HEK293 (cell line): ENCODE results near the gene SFXN1.

Experiments
- ZBTB7A ChIP-seq: fragments of 450-650 bp; formaldehyde crosslinking; IDR thresholded peaks from 2 replicates; pipeline ENCODE4 v1.5.1; 2016; ENCODE audit warnings: low read depth, missing biosample characterization, missing genetic modification characterization
- ZNF792 ChIP-seq: fragments of 450-650 bp; formaldehyde crosslinking; IDR thresholded peaks from 2 replicates; pipeline ENCODE4 v1.5.1; 2016; ENCODE audit warnings: missing biosample characterization, missing genetic modification characterization
- TF ChIP-seq, protein P1 (sequence below): fragments of 450-650 bp; formaldehyde crosslinking; IDR thresholded peaks from 2 replicates; pipeline ENCODE4 v1.5.1; 2016; ENCODE audit warnings: missing biosample characterization, missing genetic modification characterization
- TF ChIP-seq, protein P2 (sequence below): IDR thresholded peaks from 2 replicates; pipeline ENCODE4 v1.6.1; 2011; ENCODE audit warnings: mild to moderate bottlenecking, low read depth, low read length, borderline replicate concordance
- TF ChIP-seq, protein P3 (sequence below): fragments of 450-650 bp; formaldehyde crosslinking; IDR thresholded peaks from 2 replicates; pipeline ENCODE4 v1.5.1; 2016; ENCODE audit warnings: missing biosample characterization, missing genetic modification characterization, low read depth

DNA sequence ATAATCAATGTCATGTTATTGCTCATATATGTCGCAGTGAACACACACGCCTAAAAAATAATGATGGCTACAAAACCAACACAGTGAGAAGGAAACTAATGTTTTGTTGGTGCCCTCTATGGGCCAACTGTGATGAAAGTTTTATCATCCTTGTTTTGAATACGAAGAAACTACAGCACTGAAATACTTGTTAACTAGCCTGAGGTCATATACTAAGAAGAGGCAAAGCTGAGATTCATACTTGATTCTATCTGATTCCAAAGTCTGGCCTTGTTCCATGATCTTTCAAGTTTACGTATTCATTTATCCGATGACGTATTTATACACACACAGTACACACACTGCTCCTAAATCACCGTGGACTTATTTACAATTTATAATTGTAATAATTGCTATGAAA is 18.2 kb upstream of the SFXN1 start:
- TF ChIP-seq, protein P1, sequence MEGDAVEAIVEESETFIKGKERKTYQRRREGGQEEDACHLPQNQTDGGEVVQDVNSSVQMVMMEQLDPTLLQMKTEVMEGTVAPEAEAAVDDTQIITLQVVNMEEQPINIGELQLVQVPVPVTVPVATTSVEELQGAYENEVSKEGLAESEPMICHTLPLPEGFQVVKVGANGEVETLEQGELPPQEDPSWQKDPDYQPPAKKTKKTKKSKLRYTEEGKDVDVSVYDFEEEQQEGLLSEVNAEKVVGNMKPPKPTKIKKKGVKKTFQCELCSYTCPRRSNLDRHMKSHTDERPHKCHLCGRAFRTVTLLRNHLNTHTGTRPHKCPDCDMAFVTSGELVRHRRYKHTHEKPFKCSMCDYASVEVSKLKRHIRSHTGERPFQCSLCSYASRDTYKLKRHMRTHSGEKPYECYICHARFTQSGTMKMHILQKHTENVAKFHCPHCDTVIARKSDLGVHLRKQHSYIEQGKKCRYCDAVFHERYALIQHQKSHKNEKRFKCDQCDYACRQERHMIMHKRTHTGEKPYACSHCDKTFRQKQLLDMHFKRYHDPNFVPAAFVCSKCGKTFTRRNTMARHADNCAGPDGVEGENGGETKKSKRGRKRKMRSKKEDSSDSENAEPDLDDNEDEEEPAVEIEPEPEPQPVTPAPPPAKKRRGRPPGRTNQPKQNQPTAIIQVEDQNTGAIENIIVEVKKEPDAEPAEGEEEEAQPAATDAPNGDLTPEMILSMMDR (tag by site-specific recombination) = no peak; the same call in 1 of the 2 replicates
- TF ChIP-seq, protein P2, sequence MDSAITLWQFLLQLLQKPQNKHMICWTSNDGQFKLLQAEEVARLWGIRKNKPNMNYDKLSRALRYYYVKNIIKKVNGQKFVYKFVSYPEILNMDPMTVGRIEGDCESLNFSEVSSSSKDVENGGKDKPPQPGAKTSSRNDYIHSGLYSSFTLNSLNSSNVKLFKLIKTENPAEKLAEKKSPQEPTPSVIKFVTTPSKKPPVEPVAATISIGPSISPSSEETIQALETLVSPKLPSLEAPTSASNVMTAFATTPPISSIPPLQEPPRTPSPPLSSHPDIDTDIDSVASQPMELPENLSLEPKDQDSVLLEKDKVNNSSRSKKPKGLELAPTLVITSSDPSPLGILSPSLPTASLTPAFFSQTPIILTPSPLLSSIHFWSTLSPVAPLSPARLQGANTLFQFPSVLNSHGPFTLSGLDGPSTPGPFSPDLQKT = no peak
- no peak for TF ChIP-seq ZBTB7A (tag by site-specific recombination)
- no peak for TF ChIP-seq ZNF792
- TF ChIP-seq, protein P3, sequence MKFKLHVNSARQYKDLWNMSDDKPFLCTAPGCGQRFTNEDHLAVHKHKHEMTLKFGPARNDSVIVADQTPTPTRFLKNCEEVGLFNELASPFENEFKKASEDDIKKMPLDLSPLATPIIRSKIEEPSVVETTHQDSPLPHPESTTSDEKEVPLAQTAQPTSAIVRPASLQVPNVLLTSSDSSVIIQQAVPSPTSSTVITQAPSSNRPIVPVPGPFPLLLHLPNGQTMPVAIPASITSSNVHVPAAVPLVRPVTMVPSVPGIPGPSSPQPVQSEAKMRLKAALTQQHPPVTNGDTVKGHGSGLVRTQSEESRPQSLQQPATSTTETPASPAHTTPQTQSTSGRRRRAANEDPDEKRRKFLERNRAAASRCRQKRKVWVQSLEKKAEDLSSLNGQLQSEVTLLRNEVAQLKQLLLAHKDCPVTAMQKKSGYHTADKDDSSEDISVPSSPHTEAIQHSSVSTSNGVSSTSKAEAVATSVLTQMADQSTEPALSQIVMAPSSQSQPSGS (tag by site-specific recombination) = no peak
